COLO829 (cell line): ENCODE results near the gene HDLBP.

ENCODE experiments used
- DNase-seq: peaks from one replicate; pipeline ENCODE4 v3.0.0; 2012; ENCODE audit warnings: low spot score

HDLBP gene, protein sequence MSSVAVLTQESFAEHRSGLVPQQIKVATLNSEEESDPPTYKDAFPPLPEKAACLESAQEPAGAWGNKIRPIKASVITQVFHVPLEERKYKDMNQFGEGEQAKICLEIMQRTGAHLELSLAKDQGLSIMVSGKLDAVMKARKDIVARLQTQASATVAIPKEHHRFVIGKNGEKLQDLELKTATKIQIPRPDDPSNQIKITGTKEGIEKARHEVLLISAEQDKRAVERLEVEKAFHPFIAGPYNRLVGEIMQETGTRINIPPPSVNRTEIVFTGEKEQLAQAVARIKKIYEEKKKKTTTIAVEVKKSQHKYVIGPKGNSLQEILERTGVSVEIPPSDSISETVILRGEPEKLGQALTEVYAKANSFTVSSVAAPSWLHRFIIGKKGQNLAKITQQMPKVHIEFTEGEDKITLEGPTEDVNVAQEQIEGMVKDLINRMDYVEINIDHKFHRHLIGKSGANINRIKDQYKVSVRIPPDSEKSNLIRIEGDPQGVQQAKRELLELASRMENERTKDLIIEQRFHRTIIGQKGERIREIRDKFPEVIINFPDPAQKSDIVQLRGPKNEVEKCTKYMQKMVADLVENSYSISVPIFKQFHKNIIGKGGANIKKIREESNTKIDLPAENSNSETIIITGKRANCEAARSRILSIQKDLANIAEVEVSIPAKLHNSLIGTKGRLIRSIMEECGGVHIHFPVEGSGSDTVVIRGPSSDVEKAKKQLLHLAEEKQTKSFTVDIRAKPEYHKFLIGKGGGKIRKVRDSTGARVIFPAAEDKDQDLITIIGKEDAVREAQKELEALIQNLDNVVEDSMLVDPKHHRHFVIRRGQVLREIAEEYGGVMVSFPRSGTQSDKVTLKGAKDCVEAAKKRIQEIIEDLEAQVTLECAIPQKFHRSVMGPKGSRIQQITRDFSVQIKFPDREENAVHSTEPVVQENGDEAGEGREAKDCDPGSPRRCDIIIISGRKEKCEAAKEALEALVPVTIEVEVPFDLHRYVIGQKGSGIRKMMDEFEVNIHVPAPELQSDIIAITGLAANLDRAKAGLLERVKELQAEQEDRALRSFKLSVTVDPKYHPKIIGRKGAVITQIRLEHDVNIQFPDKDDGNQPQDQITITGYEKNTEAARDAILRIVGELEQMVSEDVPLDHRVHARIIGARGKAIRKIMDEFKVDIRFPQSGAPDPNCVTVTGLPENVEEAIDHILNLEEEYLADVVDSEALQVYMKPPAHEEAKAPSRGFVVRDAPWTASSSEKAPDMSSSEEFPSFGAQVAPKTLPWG (N-terminal part only)

GRCh38 chr2:241315093-241315878 is at the start of gene HDLBP:
HDLBP (minus strand) TSS chr2:241315672; CDS start chr2:241266869, 48,803 bp downstream.
- peak; percentile 99 for DNase-seq

DNA sequence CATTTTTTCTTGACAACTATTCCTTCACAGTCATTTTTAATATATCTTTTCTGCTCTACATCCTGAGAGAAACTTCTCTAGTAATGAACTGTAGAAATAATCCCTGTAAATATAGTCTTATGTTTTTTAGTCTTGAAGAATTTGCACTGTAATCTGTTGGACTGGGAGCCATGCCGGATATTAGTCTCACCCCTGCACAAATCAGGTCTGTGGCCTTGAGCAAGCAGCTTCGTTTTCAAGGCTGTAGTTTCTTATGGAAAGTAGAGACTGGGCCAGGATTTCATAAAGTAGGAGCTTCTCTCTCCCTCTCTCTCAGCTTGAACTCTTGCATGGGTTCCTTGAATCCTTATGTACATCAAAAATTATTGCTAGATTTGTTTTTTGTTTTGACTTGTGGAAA is 49.3 kb upstream of the HDLBP start:
- DNase-seq, result no peak

- no peak for DNase-seq
Measured at GRCh38 chr2:241363426-241363825, 48.0 kb upstream of the HDLBP start.

- no peak for DNase-seq
Measured at GRCh38 chr2:241359481-241360045, 44.1 kb upstream of the HDLBP start.

GRCh38 chr2:241358470-241358869 is 43.0 kb upstream of the HDLBP start:
- DNase-seq, result peak; percentile 67

- DNase-seq, result no peak
Measured at GRCh38 chr2:241357531-241357930, 42.1 kb upstream of the HDLBP start.

DNA sequence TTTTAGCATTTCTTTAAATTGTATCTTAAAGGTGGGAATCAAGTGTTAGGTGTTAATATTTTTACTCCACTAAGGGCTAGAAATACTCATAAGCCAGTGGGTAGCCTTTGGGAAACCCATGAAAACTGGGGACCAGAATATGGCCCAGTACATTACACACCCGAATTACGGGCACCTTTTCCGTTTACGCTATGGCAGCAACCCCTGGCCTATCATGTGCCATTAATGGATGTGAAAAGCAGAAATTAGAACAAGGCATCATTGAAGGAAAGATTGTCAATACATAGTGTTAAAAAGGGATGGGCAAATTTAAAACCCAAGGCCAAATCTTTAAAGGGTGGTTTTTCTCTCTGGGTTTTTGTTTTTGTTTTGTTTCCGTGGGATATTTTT is 41.4 kb upstream of the HDLBP start:
- DNase-seq, result no peak

GRCh38 chr2:241355983-241356870 is 40.8 kb upstream of the HDLBP start, which contains the start of gene FARP2:
FARP2 (plus strand) TSS chr2:241356285; CDS start chr2:241373108, 16,823 bp downstream.
- DNase-seq, result peak; percentile 96

DNA sequence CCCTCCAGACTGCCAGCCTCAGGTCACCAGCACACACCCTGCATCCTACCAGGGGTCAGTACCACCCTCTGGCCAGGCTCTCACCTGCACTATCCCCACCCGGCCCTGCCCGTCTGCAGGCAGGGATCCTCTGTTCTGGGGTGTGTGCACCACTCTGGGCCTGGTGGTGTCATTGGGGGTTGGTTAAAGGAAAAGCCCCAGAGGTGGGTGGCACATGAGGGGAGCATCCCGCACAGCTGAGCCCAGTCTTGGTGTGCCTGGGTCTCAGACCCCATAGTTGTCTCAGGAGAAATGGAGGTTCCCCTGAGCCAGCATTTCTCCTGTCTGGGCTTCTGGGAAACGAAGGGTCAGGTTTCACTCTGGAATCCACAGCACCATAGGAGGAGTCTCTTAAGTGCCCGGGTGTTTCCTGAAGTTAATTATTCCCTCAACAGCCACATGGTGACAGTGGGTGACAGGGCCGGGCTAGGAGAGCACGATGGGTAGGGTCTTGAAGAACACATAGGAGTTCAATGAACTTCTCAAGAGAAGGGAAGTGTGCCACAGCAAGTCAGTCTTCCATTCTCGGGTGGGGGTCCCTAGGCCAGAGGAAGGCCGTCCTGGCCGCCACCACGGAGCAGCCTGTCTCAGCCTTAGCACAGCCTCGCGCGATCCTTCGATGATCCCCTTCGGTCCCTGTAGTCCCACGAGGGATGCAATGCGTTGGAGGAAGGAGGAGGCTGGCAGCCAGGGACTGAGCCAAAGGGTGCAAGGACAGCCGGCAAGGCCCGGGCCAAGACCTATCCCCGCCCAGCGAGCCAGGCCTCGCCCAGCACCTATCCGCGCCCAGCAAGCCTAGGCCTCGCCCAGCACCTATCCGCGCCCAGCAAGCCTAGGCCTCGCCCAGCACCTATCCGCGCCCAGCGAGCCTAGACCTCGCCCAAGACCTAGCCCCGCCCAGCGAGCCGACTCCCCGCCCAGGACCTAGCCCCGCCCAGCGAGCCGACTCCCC is 39.5 kb upstream of the HDLBP start:
- DNase-seq, result peak; percentile 57

GRCh38 chr2:241352227-241352626 is 36.8 kb upstream of the HDLBP start:
- no peak for DNase-seq

GRCh38 chr2:241351640-241352031 is 36.2 kb upstream of the HDLBP start:
- DNase-seq, result no peak

DNA sequence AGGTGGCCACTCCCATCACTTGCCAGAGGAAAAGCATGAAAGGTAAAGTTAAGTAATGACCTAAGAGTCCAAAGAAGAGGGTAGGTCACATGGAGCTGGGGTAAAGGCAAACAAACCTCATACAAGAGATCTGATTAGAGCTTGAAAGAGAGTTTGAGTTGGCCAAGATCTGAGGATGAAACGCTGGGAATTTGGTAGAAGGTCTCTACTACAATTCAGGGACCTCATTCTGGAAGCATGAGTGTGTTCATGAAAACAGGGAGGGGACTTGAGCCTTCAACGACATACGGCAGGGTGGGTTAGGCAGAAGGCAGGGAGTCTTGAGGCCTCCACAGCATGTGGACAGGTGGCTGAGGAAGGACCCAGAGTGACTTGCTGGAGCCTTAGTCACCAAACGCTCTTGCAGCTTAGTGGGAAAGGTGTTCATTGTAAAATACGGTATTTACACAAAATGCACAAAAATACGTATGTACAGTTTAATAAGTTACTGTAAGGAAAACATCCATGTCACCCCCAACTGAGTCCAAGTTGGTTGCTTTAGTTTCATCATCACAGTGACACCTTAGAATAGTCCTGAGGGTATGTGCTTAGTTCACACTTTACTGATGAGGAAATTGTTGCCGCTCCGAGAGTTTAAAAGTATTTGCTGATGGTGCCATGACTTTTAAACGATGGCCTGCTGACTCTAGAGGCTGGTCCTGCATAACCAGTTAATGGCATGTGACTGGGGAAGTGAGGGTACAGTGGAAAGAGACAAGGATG is 35.6 kb upstream of the HDLBP start:
- no peak for DNase-seq

- no peak for DNase-seq
Measured at GRCh38 chr2:241350530-241350877, 35.0 kb upstream of the HDLBP start.

DNA sequence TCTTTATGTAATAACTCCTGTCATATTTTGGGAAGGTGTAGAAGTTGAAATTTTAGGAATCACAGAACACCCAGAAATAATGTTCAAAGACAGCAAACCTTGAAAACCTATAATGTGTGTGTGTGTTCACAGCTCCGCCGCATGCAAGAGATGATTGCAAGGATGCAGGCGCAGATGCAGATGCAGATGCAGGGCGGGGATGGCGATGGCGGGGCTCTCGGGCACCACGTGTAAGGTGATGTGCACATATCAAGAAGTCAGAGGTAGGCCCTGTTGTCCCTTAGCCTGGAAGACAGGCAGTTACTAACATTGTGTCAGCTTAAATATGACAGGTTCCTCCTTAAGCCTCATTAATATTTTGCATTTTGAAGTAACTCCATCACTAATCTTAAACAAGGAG is 34.5 kb upstream of the HDLBP start:
- no peak for DNase-seq

DNA sequence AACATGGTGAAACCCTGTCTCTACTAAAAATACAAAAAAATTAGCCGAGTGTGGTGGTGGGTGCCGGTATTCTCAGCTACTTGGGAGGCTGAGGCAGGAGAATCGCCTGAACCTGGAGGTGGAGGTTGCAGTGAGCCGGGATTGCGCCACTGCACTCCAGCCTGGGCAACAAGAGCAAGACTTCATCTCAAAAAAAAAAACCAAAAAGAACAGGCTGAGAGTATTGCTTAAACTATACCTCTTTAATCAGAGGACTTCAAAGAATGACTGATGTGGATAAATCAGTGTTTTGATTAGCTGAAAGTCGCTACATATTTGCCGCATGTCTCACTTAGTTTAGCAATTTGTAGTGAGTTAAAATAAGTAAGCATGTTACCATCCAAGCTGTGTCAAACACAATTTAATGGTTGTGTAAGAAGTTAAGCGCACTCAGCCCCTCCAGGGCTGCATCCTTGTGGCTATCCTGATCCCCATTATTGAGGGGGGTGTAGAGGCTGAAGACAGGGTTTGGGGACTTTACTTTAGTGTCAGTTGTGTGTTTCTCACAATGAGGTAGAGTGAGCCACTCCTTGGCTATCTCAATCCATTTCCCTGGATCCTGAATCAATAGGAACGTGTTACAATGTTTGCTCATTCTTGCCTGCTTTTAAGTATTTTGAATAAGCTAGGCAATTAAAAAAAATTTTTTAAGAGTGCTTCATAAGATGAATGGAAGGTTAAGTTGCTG is 29.6 kb upstream of the HDLBP start:
- DNase-seq, result no peak

DNA sequence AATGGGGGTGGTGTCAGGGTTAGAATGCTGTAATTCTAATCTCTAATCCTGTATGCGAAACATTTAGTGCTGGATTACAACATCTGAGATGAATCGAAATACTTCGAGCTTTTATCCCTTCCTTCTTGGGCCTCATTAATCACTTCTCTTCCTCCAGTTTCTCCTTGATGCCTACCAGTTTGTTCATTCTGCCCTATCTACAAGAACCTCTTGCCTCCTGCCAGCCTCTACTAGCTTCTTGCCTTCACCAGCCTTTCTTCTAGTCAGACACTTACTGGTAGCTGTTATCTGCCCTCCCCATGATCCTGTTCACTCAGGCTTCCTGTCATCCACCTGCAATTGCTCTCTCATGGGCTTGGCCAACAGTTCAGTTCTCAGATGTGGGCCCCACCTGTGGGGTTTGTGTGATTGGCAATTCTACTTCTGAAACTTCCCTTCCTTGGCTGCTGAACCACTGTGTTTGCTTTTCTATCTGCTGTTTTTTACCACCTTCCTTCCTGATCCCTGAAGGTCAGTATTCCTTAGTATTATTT is 25.2 kb upstream of the HDLBP start:
- no peak for DNase-seq
